Muscle layer of duodenum (tissue), 2 donors: Measurements from ENCODE around the gene FBXL13.
A peak's percentile ranks its signal among the peaks of the same experiment; 100 is the strongest.
"Not testable (repeated sequence)": the region's sequence is repeated elsewhere in the genome, so short reads cannot be mapped to it uniquely, and the experiment has no call there.

Experiments used
- H3K27ac ChIP-seq: one replicate; pipeline ENCODE4 v1.7.0; 2013; ENCODE audit warnings: mild to moderate bottlenecking, low read length
- H3K27me3 ChIP-seq: one replicate; pipeline ENCODE4 v1.7.0; 2013; ENCODE audit warnings: low read depth, mild to moderate bottlenecking, control low read depth, low read length
- H3K36me3 ChIP-seq, 2 donors: one replicate each; pipeline ENCODE4 v1.7.0; 2013; ENCODE audit warnings: low read length in 2 of 2, control low read depth in 1 of 2, mild to moderate bottlenecking in 1 of 2; ENCODE audit not compliant: insufficient read depth in 2 of 2, control insufficient read depth in 1 of 2
- H3K4me1 ChIP-seq, 2 donors: one replicate each; pipeline ENCODE4 v1.7.0; 2013; ENCODE audit warnings: low read length in 2 of 2, mild to moderate bottlenecking in 2 of 2, control low read depth in 1 of 2, moderate library complexity in 1 of 2; ENCODE audit not compliant: insufficient read depth in 2 of 2, control insufficient read depth in 1 of 2
- H3K4me3 ChIP-seq, 2 donors: one replicate each; pipeline ENCODE4 v1.7.0; 2013; ENCODE audit warnings: low read length in 2 of 2, low read depth in 1 of 2, mild to moderate bottlenecking in 1 of 2
- H3K9me3 ChIP-seq, 2 donors: one replicate each; pipeline ENCODE4 v1.7.0; 2013; ENCODE audit warnings: low read length in 2 of 2, control low read depth in 1 of 2, mild to moderate bottlenecking in 1 of 2; ENCODE audit not compliant: control insufficient read depth in 1 of 2
- donor health status: healthy.

FBXL13 gene

GRCh38 chr7:102958004-102958403 lies 116.6 kb downstream of the FBXL13 start:
- not testable (repeated sequence) for H3K27me3 ChIP-seq, H3K9me3 ChIP-seq, H3K36me3 ChIP-seq, H3K27ac ChIP-seq, H3K4me3 ChIP-seq, H3K4me1 ChIP-seq

- H3K36me3 ChIP-seq, H3K4me1 ChIP-seq, H3K27ac ChIP-seq, H3K4me3 ChIP-seq, H3K9me3 ChIP-seq, H3K27me3 ChIP-seq: not testable (repeated sequence)
Measured at GRCh38 chr7:102954359-102954758, 120.2 kb downstream of the FBXL13 start.

GRCh38 chr7:102953406-102953805 lies 121.2 kb downstream of the FBXL13 start:
- Histone ChIP-seq H3K27ac (no peak overlapping the region), H3K4me1 (no peaks in the 10 kb centered on the region), H3K4me3 (no peak overlapping the region), H3K9me3 (peaks cover 0 to 3% of the 10 kb centered on the region in 2 donors), H3K27me3 (no peaks in the 10 kb centered on the region), H3K36me3 (no peaks in the 10 kb centered on the region)

GRCh38 chr7:102951839-102952238 lies 122.8 kb downstream of the FBXL13 start:
- no peaks in the 10 kb centered on the region for H3K4me1 ChIP-seq
- H3K27me3 ChIP-seq: no peaks in the 10 kb centered on the region
- no peaks in the 10 kb centered on the region for H3K36me3 ChIP-seq
- H3K27ac ChIP-seq: no peak overlapping the region
- H3K4me3 ChIP-seq: no peak overlapping the region
- H3K9me3 ChIP-seq: peaks cover 0 to 3% of the 10 kb centered on the region in 2 donors

- Histone ChIP-seq H3K36me3 (no peaks in the 10 kb centered on the region), H3K4me3 (no peak overlapping the region), H3K27ac (no peak overlapping the region), H3K9me3 (no peaks in the 10 kb centered on the region), H3K27me3 (no peaks in the 10 kb centered on the region), H3K4me1 (no peaks in the 10 kb centered on the region)
Measured at GRCh38 chr7:102944241-102944640, 130.4 kb downstream of the FBXL13 start.

GRCh38 chr7:102943423-102944169 lies 131.0 kb downstream of the FBXL13 start:
- H3K4me3 ChIP-seq: no peak overlapping the region
- no peaks in the 10 kb centered on the region for H3K27me3 ChIP-seq
- no peaks in the 10 kb centered on the region for H3K9me3 ChIP-seq
- H3K27ac ChIP-seq: no peak overlapping the region
- peaks cover 0 to 1% of the 10 kb centered on the region in 2 donors for H3K4me1 ChIP-seq
- H3K36me3 ChIP-seq: no peaks in the 10 kb centered on the region

GRCh38 chr7:102942868-102943267 lies 131.7 kb downstream of the FBXL13 start:
- Histone ChIP-seq H3K27me3 (no peaks in the 10 kb centered on the region), H3K4me3 (no peak overlapping the region), H3K27ac (no peak overlapping the region), H3K36me3 (no peaks in the 10 kb centered on the region), H3K4me1 (peaks cover 0 to 8% of the 10 kb centered on the region in 2 donors), H3K9me3 (no peaks in the 10 kb centered on the region)

GRCh38 chr7:102942181-102942866 lies 132.3 kb downstream of the FBXL13 start:
- Histone ChIP-seq H3K27ac (no peak overlapping the region), H3K9me3 (no peaks in the 10 kb centered on the region), H3K4me3 (no peak overlapping the region), H3K27me3 (no peaks in the 10 kb centered on the region), H3K4me1 (peaks cover 0 to 8% of the 10 kb centered on the region in 2 donors), H3K36me3 (no peaks in the 10 kb centered on the region)

- Histone ChIP-seq H3K4me3 (no peak overlapping the region), H3K27me3 (no peaks in the 10 kb centered on the region), H3K9me3 (no peaks in the 10 kb centered on the region), H3K27ac (no peak overlapping the region), H3K4me1 (peaks cover 0 to 8% of the 10 kb centered on the region in 2 donors), H3K36me3 (no peaks in the 10 kb centered on the region)
Measured at GRCh38 chr7:102938679-102939078, 135.9 kb downstream of the FBXL13 start.

- H3K4me3 ChIP-seq: no peak overlapping the region
- H3K27me3 ChIP-seq: no peaks in the 10 kb centered on the region
- no peak overlapping the region for H3K27ac ChIP-seq
- H3K9me3 ChIP-seq: no peaks in the 10 kb centered on the region
- peaks cover 0 to 8% of the 10 kb centered on the region in 2 donors for H3K4me1 ChIP-seq
- no peaks in the 10 kb centered on the region for H3K36me3 ChIP-seq
Measured at GRCh38 chr7:102935450-102936115, 139.0 kb downstream of the FBXL13 start.

GRCh38 chr7:102934701-102935100 lies 139.9 kb downstream of the FBXL13 start:
- Histone ChIP-seq H3K9me3 (no peaks in the 10 kb centered on the region), H3K27ac (peak overlapping the region; percentile 58), H3K27me3 (no peaks in the 10 kb centered on the region), H3K36me3 (no peaks in the 10 kb centered on the region), H3K4me3 (no peak overlapping the region), H3K4me1 (peaks cover 0 to 8% of the 10 kb centered on the region in 2 donors)
